CD14-positive monocyte (primary cell): ENCODE data around the gene ISM2. TPM values are rescaled to one million over a fixed set of nuclear protein-coding genes. Genes with fewer than 3 reads are reported as not detected.

Source experiments
- DNase-seq, 3 donors: peaks; one replicate each; pipeline ENCODE4 v3.0.0-alpha.2; 2011 to 2022
- H2AFZ ChIP-seq: 2 replicates; pipeline ENCODE4 v1.6.0; 2012; ENCODE audit warnings: mild to moderate bottlenecking, low read depth, low read length, inconsistent platforms; ENCODE audit not compliant: insufficient read depth, poor library complexity, severe bottlenecking
- H3K27ac ChIP-seq, 2 donors: 1 replicate in 1 of 2; 2 replicates in 1 of 2; pipeline ENCODE4 v1.5.1; 2012 to 2013; ENCODE audit warnings: low read length in 2 of 2, control low read depth in 1 of 2, inconsistent platforms in 1 of 2, low read depth in 1 of 2, mild to moderate bottlenecking in 1 of 2
- H3K27me3 ChIP-seq, 2 donors: one replicate each; pipeline versions ENCODE4 v1.6.0 to v1.6.1; 2011 to 2013; ENCODE audit warnings: low read length in 2 of 2; ENCODE audit not compliant: control insufficient read depth in 2 of 2, insufficient read depth in 2 of 2
- H3K36me3 ChIP-seq, 2 donors: replicated peaks in 1 of 2; 1 replicate in 1 of 2; 2 replicates in 1 of 2; pipeline versions ENCODE4 v1.5.1 to v1.6.1; 2012 to 2013; ENCODE audit warnings: low read length in 2 of 2, control low read depth in 1 of 2, inconsistent platforms in 1 of 2, mild to moderate bottlenecking in 1 of 2; ENCODE audit not compliant: insufficient read depth in 2 of 2, control insufficient read depth in 1 of 2
- H3K4me1 ChIP-seq, 2 donors: 1 replicate in 1 of 2; 2 replicates in 1 of 2; pipeline versions ENCODE4 v1.5.1 to v1.6.1; 2012 to 2013; ENCODE audit warnings: low read length in 2 of 2, control low read depth in 1 of 2, inconsistent platforms in 1 of 2, mild to moderate bottlenecking in 1 of 2, moderate library complexity in 1 of 2; ENCODE audit not compliant: insufficient read depth in 2 of 2, control insufficient read depth in 1 of 2
- H3K4me2 ChIP-seq: replicated peaks from 2 replicates; pipeline ENCODE3; 2012; ENCODE audit warnings: low read length, moderate library complexity, mild to moderate bottlenecking; ENCODE audit not compliant: poor library complexity, severe bottlenecking; ENCODE audit errors: extremely low read depth
- H3K4me3 ChIP-seq, 3 experiments: fragments of 200-600 bp in 1 of 3; sonication (generic) in 1 of 3; replicated peaks in 1 of 3; 1 replicate in 2 of 3; 2 replicates in 1 of 3; pipeline ENCODE4 v1.5.1; 2011 to 2013; ENCODE audit warnings: low read length in 3 of 3, mild to moderate bottlenecking in 3 of 3, control low read depth in 2 of 3, low read depth in 2 of 3, inconsistent platforms in 1 of 3, moderate library complexity in 1 of 3
- H3K79me2 ChIP-seq: 2 replicates; pipeline ENCODE4 v1.6.0; 2012; ENCODE audit warnings: mild to moderate bottlenecking, control low read depth, inconsistent platforms, low read length, moderate library complexity; ENCODE audit not compliant: insufficient read depth
- H3K9ac ChIP-seq: 2 replicates; pipeline ENCODE4 v1.6.0; 2017; ENCODE audit warnings: low read length, mild to moderate bottlenecking; ENCODE audit not compliant: insufficient read depth, poor library complexity, severe bottlenecking
- H3K9me3 ChIP-seq, 2 donors: replicated peaks in 1 of 2; 1 replicate in 1 of 2; 2 replicates in 1 of 2; pipeline versions ENCODE4 v1.5.1 to v1.6.1; 2012 to 2013; ENCODE audit warnings: low read length in 2 of 2, control low read depth in 1 of 2; ENCODE audit not compliant: control insufficient read depth in 1 of 2, insufficient read depth in 1 of 2
- H4K20me1 ChIP-seq: 2 replicates; pipeline ENCODE4 v1.6.0; 2012; ENCODE audit warnings: mild to moderate bottlenecking, low read length, control low read depth, moderate library complexity; ENCODE audit not compliant: insufficient read depth
- H3K27ac Mint-ChIP-seq, 7 donors: one replicate each; pipeline ENCODE4 v1.8.0; 2020; ENCODE audit warnings: mild to moderate bottlenecking in 7 of 7, mixed read lengths in 7 of 7, moderate library complexity in 6 of 7, inconsistent platforms in 2 of 7
- H3K27me3 Mint-ChIP-seq, 3 donors: one replicate each; pipeline ENCODE4 v1.8.0; 2021 to 2022; ENCODE audit warnings: low read depth in 3 of 3, mild to moderate bottlenecking in 3 of 3, mixed read lengths in 3 of 3, moderate library complexity in 3 of 3, inconsistent platforms in 1 of 3
- H3K36me3 Mint-ChIP-seq, 2 donors: one replicate each; pipeline ENCODE4 v1.8.0; 2020; ENCODE audit warnings: mixed read lengths in 2 of 2, inconsistent platforms in 1 of 2, mild to moderate bottlenecking in 1 of 2
- H3K4me1 Mint-ChIP-seq: one replicate; pipeline ENCODE4 v1.8.0; 2020; ENCODE audit warnings: mild to moderate bottlenecking, mixed read lengths
- H3K4me3 Mint-ChIP-seq, 2 donors: one replicate each; pipeline ENCODE4 v1.8.0; 2020; ENCODE audit warnings: mild to moderate bottlenecking in 2 of 2, mixed read lengths in 2 of 2, moderate library complexity in 1 of 2
- H3K9me3 Mint-ChIP-seq, 7 donors: one replicate each; pipeline ENCODE4 v1.8.0; 2020 to 2022; ENCODE audit warnings: mixed read lengths in 7 of 7, mild to moderate bottlenecking in 6 of 7, moderate library complexity in 6 of 7, inconsistent platforms in 2 of 7
- WGBS: methylation state at CpG from one replicate; pipeline ENCODE4 v1.1.5; 2013; ENCODE audit warnings: missing lambda C conversion rate; ENCODE audit not compliant: insufficient coverage; 5-methylcytosine and 5-hydroxymethylcytosine counted together
- intact Hi-C, 2 donors: fragments of 100-400 bp; cut with micrococcal nuclease; formaldehyde crosslinking; loops; one replicate each; pipeline versions ENCODE4 v1.15.0 to v1.15.1; 2023
- polyA plus RNA-seq, 3 donors: library from polyadenylated mRNA; depleted of rRNA in 1 of 3; unstranded in 2 of 3; stranded (reverse) in 1 of 3; fragments of 300-500 nt in 2 of 3; fragments of >200 nt in 1 of 3; fragmentation: Illumina TruSeq in 2 of 3; gene quantifications; 1 replicate in 2 of 3; 2 replicates in 1 of 3; pipeline ENCODE4 v1.2.3, GENCODE V29; 2012 to 2021
- TF ChIP-seq, protein P1 (sequence below): fragments of 200-600 bp; IDR thresholded peaks from one replicate; pipeline ENCODE4 v1.8.0; 2022; ENCODE audit warnings: antibody characterized with exemption, mild to moderate bottlenecking

ISM2 gene
- polyA plus RNA-seq, 3 donors, result not detected

DNA sequence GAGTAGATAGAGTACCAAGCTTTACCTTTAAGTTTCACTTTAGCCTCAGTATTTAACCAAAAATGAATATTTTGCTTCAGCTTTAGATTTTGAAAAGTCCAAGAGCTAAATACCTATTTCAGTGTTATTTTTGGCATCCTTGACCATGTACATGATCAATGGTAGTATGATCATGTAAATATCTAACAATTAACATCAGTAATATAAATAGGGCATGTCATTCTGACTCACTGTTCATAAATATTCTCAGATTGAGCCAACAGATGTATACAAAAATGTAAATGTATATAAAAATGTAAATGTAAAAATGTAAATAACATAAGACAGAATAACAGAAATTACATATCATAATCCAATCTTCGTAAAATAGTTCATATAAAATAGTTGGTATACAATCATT is 60.0 kb downstream of the ISM2 start:
- WGBS, result no CpG with 5 or more reads among the region's 1 CpG
- no peak overlapping the region for H3K4me3 Mint-ChIP-seq
- no peak for DNase-seq
- Histone ChIP-seq H3K4me1 (no peaks in the 10 kb centered on the region), H3K27ac (no peak overlapping the region), H3K9me3 (no peaks in the 10 kb centered on the region), H3K27me3 (no peaks in the 10 kb centered on the region), H3K4me2 (no peak overlapping the region), H3K4me3 (no peak overlapping the region), H3K36me3 (peaks cover 71 to 99% of the 10 kb centered on the region in 2 donors), H4K20me1 (no peaks in the 10 kb centered on the region), H3K79me2 (no peaks in the 10 kb centered on the region), H2AFZ (no peak overlapping the region), H3K9ac (no peak overlapping the region)
- intact Hi-C loops, result no loop called here
- H3K9me3 Mint-ChIP-seq, result no peaks in the 10 kb centered on the region
- H3K36me3 Mint-ChIP-seq, result peaks cover 76 to 88% of the 10 kb centered on the region in 2 donors
- H3K4me1 Mint-ChIP-seq, result no peaks in the 10 kb centered on the region
- TF ChIP-seq, protein P1, sequence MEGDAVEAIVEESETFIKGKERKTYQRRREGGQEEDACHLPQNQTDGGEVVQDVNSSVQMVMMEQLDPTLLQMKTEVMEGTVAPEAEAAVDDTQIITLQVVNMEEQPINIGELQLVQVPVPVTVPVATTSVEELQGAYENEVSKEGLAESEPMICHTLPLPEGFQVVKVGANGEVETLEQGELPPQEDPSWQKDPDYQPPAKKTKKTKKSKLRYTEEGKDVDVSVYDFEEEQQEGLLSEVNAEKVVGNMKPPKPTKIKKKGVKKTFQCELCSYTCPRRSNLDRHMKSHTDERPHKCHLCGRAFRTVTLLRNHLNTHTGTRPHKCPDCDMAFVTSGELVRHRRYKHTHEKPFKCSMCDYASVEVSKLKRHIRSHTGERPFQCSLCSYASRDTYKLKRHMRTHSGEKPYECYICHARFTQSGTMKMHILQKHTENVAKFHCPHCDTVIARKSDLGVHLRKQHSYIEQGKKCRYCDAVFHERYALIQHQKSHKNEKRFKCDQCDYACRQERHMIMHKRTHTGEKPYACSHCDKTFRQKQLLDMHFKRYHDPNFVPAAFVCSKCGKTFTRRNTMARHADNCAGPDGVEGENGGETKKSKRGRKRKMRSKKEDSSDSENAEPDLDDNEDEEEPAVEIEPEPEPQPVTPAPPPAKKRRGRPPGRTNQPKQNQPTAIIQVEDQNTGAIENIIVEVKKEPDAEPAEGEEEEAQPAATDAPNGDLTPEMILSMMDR, result no peak
- no peak overlapping the region for H3K27ac Mint-ChIP-seq
- no peaks in the 10 kb centered on the region for H3K27me3 Mint-ChIP-seq

DNA sequence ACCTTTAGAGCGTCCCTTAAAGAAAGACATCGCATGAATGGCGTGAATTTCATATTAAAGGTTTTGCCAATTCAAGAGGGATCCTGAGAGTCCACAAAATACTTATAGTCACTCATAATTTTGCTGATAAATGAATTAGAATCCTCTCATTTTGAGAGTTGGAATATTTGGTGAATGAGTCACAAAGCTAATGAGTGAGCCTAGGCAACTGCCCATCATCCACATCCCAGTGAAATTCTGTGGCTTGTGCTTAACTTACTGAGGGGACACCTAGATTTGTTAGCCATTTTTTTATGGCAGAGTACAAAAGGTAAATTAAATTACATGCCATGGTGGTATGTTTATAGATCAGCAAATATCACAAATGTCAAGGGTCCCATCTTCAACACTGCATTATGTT is 62.6 kb downstream of the ISM2 start:
- no peak overlapping the region for H3K4me2 ChIP-seq
- H3K4me1 Mint-ChIP-seq, result no peaks in the 10 kb centered on the region
- peaks cover 57 to 96% of the 10 kb centered on the region in 2 donors for H3K36me3 ChIP-seq
- TF ChIP-seq, protein P1, result no peak
- no peaks in the 10 kb centered on the region for H3K4me1 ChIP-seq
- no peaks in the 10 kb centered on the region for H4K20me1 ChIP-seq
- H3K27ac ChIP-seq, result no peak overlapping the region
- H3K9ac ChIP-seq, result no peak overlapping the region
- no peaks in the 10 kb centered on the region for H3K27me3 Mint-ChIP-seq
- H3K27me3 ChIP-seq, result no peaks in the 10 kb centered on the region
- no peak overlapping the region for H2AFZ ChIP-seq
- WGBS, result no CpG with 5 or more reads among the region's 3 CpGs
- no peak for DNase-seq
- intact Hi-C loops, result no loop called here
- no peak overlapping the region for H3K4me3 Mint-ChIP-seq
- H3K4me3 ChIP-seq, result no peak overlapping the region
- no peak overlapping the region for H3K27ac Mint-ChIP-seq
- H3K79me2 ChIP-seq, result no peaks in the 10 kb centered on the region
- no peaks in the 10 kb centered on the region for H3K9me3 Mint-ChIP-seq
- H3K36me3 Mint-ChIP-seq, result peaks cover 67 to 79% of the 10 kb centered on the region in 2 donors
- no peaks in the 10 kb centered on the region for H3K9me3 ChIP-seq
